ENCODE measurements around the gene HSPB7. TPM values are rescaled to one million over a fixed set of nuclear protein-coding genes. Genes with fewer than 3 reads are reported as not detected.

Gene HSPB7
- total RNA-seq, 1 experiment from 2014 or later, result not detected

DNA sequence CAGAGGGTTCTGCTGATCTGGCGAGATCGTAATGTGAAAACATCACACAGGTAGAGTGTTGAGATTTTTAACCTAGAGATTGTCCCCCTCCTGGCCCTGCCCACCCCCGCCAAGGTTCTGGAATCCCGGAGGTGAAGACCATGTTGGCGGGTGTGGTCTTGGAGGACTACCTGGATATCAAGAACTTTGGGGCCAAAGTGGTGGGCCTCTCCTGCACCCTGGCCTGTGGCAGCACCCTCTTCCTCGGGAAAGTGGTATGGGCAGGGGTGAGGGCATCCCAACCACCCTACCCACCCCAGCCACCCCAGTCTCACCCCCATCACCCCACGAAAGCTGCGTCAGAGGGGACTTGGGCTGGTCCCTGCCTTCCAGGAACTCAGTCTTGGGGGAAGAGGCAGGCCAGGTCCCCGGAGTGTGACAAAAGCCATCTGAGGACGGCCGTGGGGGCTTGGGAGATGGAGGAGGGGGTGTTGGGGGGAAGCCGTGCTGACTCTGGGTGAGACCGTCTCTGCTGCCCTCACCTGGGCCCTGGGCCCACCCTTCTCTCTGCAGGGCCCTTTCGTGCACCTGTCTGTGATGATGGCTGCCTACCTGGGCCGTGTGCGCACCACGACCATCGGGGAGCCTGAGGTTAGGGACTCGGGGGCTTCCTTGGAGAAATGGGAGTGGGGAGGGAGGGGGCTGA, 30.1 kb upstream of the HSPB7 start:
- Mint-ChIP-seq H3K27me3 (ENCODE audit: insufficient read depth, unreplicated experiment) (no peaks in the 10 kb centered on the region), H3K27ac (ENCODE audit: unreplicated experiment) (no peak overlapping the region), H3K9me3 (ENCODE audit: unreplicated experiment) (no peaks in the 10 kb centered on the region), H3K4me3 (ENCODE audit: unreplicated experiment) (no peak overlapping the region), H3K36me3 (ENCODE audit: insufficient read depth, unreplicated experiment) (no peaks in the 10 kb centered on the region), H3K4me1 (ENCODE audit: low read depth, unreplicated experiment) (no peaks in the 10 kb centered on the region)
- TF ChIP-seq, protein P1, sequence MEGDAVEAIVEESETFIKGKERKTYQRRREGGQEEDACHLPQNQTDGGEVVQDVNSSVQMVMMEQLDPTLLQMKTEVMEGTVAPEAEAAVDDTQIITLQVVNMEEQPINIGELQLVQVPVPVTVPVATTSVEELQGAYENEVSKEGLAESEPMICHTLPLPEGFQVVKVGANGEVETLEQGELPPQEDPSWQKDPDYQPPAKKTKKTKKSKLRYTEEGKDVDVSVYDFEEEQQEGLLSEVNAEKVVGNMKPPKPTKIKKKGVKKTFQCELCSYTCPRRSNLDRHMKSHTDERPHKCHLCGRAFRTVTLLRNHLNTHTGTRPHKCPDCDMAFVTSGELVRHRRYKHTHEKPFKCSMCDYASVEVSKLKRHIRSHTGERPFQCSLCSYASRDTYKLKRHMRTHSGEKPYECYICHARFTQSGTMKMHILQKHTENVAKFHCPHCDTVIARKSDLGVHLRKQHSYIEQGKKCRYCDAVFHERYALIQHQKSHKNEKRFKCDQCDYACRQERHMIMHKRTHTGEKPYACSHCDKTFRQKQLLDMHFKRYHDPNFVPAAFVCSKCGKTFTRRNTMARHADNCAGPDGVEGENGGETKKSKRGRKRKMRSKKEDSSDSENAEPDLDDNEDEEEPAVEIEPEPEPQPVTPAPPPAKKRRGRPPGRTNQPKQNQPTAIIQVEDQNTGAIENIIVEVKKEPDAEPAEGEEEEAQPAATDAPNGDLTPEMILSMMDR (IDR thresholded peaks at IDR 0.05; ENCODE audit: insufficient read depth in 1 of 2, low read depth in 1 of 2, low read length in 1 of 2, severe bottlenecking in 1 of 2, unreplicated experiment in 1 of 2), result no peak
- Histone ChIP-seq H3K4me3 (ENCODE audit: low read depth, low read length) (no peak overlapping the region), H3K27me3 (replicated peaks; ENCODE audit: control insufficient read depth, insufficient read depth, low read length) (no peaks in the 10 kb centered on the region), H3K4me1 (no peaks in the 10 kb centered on the region), H3K9me3 (no peaks in the 10 kb centered on the region), H3K36me3 (ENCODE audit: control insufficient read depth, insufficient read depth, low read length) (no peaks in the 10 kb centered on the region)
- CTCF ChIA-PET, result no interaction called here
- DNase-seq, result no peak
- POLR2A ChIA-PET, result no interaction called here
- no TSS peak for BruUV-seq (replicated peaks)
- intact Hi-C loops (cut with micrococcal nuclease; ENCODE audit: unreplicated experiment), result no loop called here

DNA sequence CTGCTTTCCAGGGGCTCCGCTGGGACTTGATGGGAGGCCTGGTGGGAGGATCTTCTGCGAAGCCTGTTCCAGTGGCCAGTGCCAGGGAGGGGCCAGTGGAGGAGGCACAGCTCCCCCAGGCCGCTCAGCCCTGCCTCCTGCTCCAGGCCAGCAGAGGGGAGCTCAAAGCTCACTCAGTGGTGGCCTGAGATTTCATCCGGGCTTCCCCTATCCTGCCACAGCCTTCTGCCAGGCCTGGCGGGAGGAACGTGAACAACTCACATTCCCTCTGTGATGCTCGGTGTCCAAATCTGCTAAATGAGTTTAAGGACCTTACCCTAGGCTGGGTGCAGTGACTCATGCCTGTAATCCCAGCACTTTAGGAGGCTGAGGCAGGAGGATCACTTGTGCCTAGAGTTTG, 29.0 kb upstream of the HSPB7 start:
- ChIA-PET CTCF (interaction anchor here (1.0 kb wide), 1 partner anchor 26 kb away, joined by 9 read pairs; no protein-coding TSS in a partner anchor), POLR2A (no interaction called here)
- Mint-ChIP-seq H3K4me1 (ENCODE audit: low read depth, unreplicated experiment) (no peaks in the 10 kb centered on the region), H3K4me3 (ENCODE audit: unreplicated experiment) (no peak overlapping the region), H3K27me3 (ENCODE audit: insufficient read depth, unreplicated experiment) (no peaks in the 10 kb centered on the region), H3K9me3 (ENCODE audit: unreplicated experiment) (no peaks in the 10 kb centered on the region), H3K27ac (ENCODE audit: unreplicated experiment) (no peak overlapping the region), H3K36me3 (ENCODE audit: insufficient read depth, unreplicated experiment) (no peaks in the 10 kb centered on the region)
- no peak for DNase-seq
- no TSS peak for BruUV-seq (replicated peaks)
- H3K9me3 ChIP-seq, result no peaks in the 10 kb centered on the region
- H3K27me3 ChIP-seq (replicated peaks; ENCODE audit: control insufficient read depth, insufficient read depth, low read length), result no peaks in the 10 kb centered on the region
- intact Hi-C loops (cut with micrococcal nuclease; ENCODE audit: unreplicated experiment), result no loop called here
- TF ChIP-seq, protein P1 (IDR thresholded peaks at IDR 0.05; ENCODE audit: insufficient read depth in 1 of 2, low read depth in 1 of 2, low read length in 1 of 2, severe bottlenecking in 1 of 2, unreplicated experiment in 1 of 2), result no peak
- H3K36me3 ChIP-seq (ENCODE audit: control insufficient read depth, insufficient read depth, low read length), result no peaks in the 10 kb centered on the region
- H3K4me1 ChIP-seq, result no peaks in the 10 kb centered on the region
- no peak overlapping the region for H3K4me3 ChIP-seq (ENCODE audit: low read depth, low read length)

DNA sequence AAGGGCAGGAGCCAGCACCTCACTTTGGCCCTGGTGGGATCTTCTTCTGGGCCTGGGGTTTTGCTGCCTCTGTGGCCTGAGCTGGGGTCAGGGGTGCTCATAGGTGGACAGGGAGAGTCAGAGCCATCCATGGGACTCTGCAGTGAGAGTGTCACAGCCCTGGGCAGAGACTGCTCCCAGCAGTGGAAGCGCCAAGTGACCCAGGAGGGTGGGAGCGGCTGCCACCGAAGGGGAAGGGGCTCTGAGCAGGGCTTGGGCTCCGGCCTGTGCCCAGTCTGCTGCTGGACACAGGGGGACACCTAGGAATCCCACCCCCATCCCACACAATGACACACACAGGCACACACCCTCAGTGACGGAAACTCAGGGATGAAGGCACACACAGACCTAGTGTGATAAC, 26.1 kb upstream of the HSPB7 start:
- POLR2A ChIA-PET, result no interaction called here
- H3K4me1 Mint-ChIP-seq (ENCODE audit: low read depth, unreplicated experiment), result no peaks in the 10 kb centered on the region
- Histone ChIP-seq H3K36me3 (ENCODE audit: control insufficient read depth, insufficient read depth, low read length) (no peaks in the 10 kb centered on the region), H3K27me3 (replicated peaks; ENCODE audit: control insufficient read depth, insufficient read depth, low read length) (no peaks in the 10 kb centered on the region), H3K9me3 (no peaks in the 10 kb centered on the region), H3K4me3 (ENCODE audit: low read depth, low read length) (no peak overlapping the region), H3K4me1 (no peaks in the 10 kb centered on the region)
- no peak overlapping the region for H3K27ac Mint-ChIP-seq (ENCODE audit: unreplicated experiment)
- TF ChIP-seq, protein P1 (IDR thresholded peaks at IDR 0.05; ENCODE audit: insufficient read depth in 1 of 2, low read depth in 1 of 2, low read length in 1 of 2, severe bottlenecking in 1 of 2, unreplicated experiment in 1 of 2), result no peak
- BruUV-seq (replicated peaks), result no TSS peak
- no peaks in the 10 kb centered on the region for H3K36me3 Mint-ChIP-seq (ENCODE audit: insufficient read depth, unreplicated experiment)
- intact Hi-C loops (cut with micrococcal nuclease; ENCODE audit: unreplicated experiment), result no loop called here
- CTCF ChIA-PET, result no interaction called here
- H3K9me3 Mint-ChIP-seq (ENCODE audit: unreplicated experiment), result no peaks in the 10 kb centered on the region
- H3K27me3 Mint-ChIP-seq (ENCODE audit: insufficient read depth, unreplicated experiment), result no peaks in the 10 kb centered on the region
- no peak for DNase-seq
- H3K4me3 Mint-ChIP-seq (ENCODE audit: unreplicated experiment), result no peak overlapping the region
